Daoy (cell line): Measurements from ENCODE around the gene ZNF200. TPM values are rescaled to one million over a fixed set of nuclear protein-coding genes. Genes with fewer than 3 reads are reported as not detected.
A peak's percentile ranks its signal among the peaks of the same experiment; 100 is the strongest.
"Not testable (repeated sequence)": the region's sequence is repeated elsewhere in the genome, so short reads cannot be mapped to it uniquely, and the experiment has no call there.

Experiments used
- DNase-seq: peaks from one replicate; pipeline ENCODE4 v3.0.0-alpha.2; 2015; ENCODE audit warnings: low read depth
- total RNA-seq: library from RNA; depleted of rRNA; stranded (reverse); fragments of >200 nt; shearing (Covaris generic); gene quantifications from 2 replicates; pipeline ENCODE4 v1.2.3, GENCODE V29; 2014

Gene ZNF200
- total RNA-seq, 1 experiment from 2014 or later = 8.7 TPM

- DNase-seq = no peak
Measured at GRCh38 chr16:3252967-3253366, 18.0 kb upstream of the ZNF200 start.

- no peak for DNase-seq
Measured at GRCh38 chr16:3249451-3249850, 14.5 kb upstream of the ZNF200 start.

- no peak for DNase-seq
Measured at GRCh38 chr16:3249020-3249419, 14.1 kb upstream of the ZNF200 start.

GRCh38 chr16:3248596-3248995, 13.6 kb upstream of the ZNF200 start:
- DNase-seq = no peak

GRCh38 chr16:3246876-3247275, 11.9 kb upstream of the ZNF200 start:
- DNase-seq = no peak

- DNase-seq = no peak
Measured at GRCh38 chr16:3246002-3246401, 11.0 kb upstream of the ZNF200 start.

- DNase-seq = peak; percentile 41
Measured at GRCh38 chr16:3243882-3244281, 8.9 kb upstream of the ZNF200 start.

GRCh38 chr16:3242709-3243108, 7.8 kb upstream of the ZNF200 start:
- no peak for DNase-seq

GRCh38 chr16:3241761-3242160, 6.8 kb upstream of the ZNF200 start:
- no peak for DNase-seq

- no peak for DNase-seq
Measured at GRCh38 chr16:3235856-3236669, 1.1 kb upstream of the ZNF200 start.

- DNase-seq = no peak
Measured at GRCh38 chr16:3234543-3234856, 458 bp downstream of the ZNF200 start.

GRCh38 chr16:3223913-3224515, 10.9 kb downstream of the ZNF200 start:
- no peak for DNase-seq

- no peak for DNase-seq
Measured at GRCh38 chr16:3220839-3221238, 14.1 kb downstream of the ZNF200 start.

GRCh38 chr16:3216263-3216640, 18.7 kb downstream of the ZNF200 start:
- no peak for DNase-seq

- DNase-seq = no peak
Measured at GRCh38 chr16:3215601-3216262, 19.2 kb downstream of the ZNF200 start.

GRCh38 chr16:3214904-3215600, 19.9 kb downstream of the ZNF200 start:
- DNase-seq = no peak

- no peak for DNase-seq
Measured at GRCh38 chr16:3212567-3212966, 22.4 kb downstream of the ZNF200 start.

- DNase-seq = no peak
Measured at GRCh38 chr16:3212006-3212405, 23.0 kb downstream of the ZNF200 start.

- no peak for DNase-seq
Measured at GRCh38 chr16:3207086-3207953, 27.6 kb downstream of the ZNF200 start.

- not testable (repeated sequence) for DNase-seq
Measured at GRCh38 chr16:3205939-3206338, 29.0 kb downstream of the ZNF200 start.

- no peak for DNase-seq
Measured at GRCh38 chr16:3202903-3203539, 31.9 kb downstream of the ZNF200 start.
